ENCODE data around the gene GPR137B. TPM values are rescaled to one million over a fixed set of nuclear protein-coding genes. Genes with fewer than 3 reads are reported as not detected.

The GPR137B gene
- total and polyA plus RNA-seq, 2 of the 13 experiments (the other 11 are each of a cell fraction or from before 2014, with no cell fraction given), result 0.31 to 0.41 TPM

DNA sequence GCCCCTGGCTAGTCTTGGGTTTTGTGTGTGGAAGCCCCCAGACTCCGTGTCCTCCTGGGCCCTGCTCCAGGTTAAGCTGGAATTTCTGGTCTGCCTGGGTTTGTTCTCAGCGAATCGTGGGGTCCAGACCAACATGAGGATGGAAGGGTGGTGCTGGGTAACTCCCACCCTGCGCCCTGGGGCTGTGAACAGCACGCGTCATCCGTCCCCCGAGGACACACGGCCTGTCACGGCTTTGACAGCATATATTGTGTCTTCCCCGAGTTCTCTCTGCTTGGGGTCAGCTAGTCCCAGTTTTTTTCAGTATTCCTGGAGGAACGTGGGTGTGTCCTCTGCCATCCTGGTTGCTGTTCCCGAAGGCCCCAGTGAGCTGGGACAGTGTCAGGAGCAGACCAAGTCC is 11.8 kb downstream of the GPR137B start:
- POLR2A ChIA-PET, result no interaction called here
- TF ChIP-seq NFAT5 (CRISPR knock-in tag; IDR thresholded peaks at IDR 0.05), result no peak
- TF ChIP-seq SNAPC4 (CRISPR knock-in tag; IDR thresholded peaks at IDR 0.05), result no peak
- no peak for TF ChIP-seq HNRNPUL1 (IDR thresholded peaks at IDR 0.05; ENCODE audit: low read depth, low read length)
- no peak for TF ChIP-seq MAZ (IDR thresholded peaks at IDR 0.05; ENCODE audit: borderline replicate concordance, low read depth, low read length)
- no peak for TF ChIP-seq MAZ (CRISPR knock-in tag; IDR thresholded peaks at IDR 0.05; ENCODE audit: low read depth)
- no peak for TF ChIP-seq ZIK1 (CRISPR knock-in tag; IDR thresholded peaks at IDR 0.05; ENCODE audit: borderline replicate concordance, low read depth)
- TF ChIP-seq TBX3 (IDR thresholded peaks at IDR 0.05; ENCODE audit: borderline replicate concordance), result no peak
- TF ChIP-seq, protein P1, sequence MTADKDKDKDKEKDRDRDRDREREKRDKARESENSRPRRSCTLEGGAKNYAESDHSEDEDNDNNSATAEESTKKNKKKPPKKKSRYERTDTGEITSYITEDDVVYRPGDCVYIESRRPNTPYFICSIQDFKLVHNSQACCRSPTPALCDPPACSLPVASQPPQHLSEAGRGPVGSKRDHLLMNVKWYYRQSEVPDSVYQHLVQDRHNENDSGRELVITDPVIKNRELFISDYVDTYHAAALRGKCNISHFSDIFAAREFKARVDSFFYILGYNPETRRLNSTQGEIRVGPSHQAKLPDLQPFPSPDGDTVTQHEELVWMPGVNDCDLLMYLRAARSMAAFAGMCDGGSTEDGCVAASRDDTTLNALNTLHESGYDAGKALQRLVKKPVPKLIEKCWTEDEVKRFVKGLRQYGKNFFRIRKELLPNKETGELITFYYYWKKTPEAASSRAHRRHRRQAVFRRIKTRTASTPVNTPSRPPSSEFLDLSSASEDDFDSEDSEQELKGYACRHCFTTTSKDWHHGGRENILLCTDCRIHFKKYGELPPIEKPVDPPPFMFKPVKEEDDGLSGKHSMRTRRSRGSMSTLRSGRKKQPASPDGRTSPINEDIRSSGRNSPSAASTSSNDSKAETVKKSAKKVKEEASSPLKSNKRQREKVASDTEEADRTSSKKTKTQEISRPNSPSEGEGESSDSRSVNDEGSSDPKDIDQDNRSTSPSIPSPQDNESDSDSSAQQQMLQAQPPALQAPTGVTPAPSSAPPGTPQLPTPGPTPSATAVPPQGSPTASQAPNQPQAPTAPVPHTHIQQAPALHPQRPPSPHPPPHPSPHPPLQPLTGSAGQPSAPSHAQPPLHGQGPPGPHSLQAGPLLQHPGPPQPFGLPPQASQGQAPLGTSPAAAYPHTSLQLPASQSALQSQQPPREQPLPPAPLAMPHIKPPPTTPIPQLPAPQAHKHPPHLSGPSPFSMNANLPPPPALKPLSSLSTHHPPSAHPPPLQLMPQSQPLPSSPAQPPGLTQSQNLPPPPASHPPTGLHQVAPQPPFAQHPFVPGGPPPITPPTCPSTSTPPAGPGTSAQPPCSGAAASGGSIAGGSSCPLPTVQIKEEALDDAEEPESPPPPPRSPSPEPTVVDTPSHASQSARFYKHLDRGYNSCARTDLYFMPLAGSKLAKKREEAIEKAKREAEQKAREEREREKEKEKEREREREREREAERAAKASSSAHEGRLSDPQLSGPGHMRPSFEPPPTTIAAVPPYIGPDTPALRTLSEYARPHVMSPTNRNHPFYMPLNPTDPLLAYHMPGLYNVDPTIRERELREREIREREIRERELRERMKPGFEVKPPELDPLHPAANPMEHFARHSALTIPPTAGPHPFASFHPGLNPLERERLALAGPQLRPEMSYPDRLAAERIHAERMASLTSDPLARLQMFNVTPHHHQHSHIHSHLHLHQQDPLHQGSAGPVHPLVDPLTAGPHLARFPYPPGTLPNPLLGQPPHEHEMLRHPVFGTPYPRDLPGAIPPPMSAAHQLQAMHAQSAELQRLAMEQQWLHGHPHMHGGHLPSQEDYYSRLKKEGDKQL (CRISPR knock-in tag; IDR thresholded peaks at IDR 0.05; ENCODE audit: low read depth), result no peak
- TF ChIP-seq ZNF564 (CRISPR knock-in tag; IDR thresholded peaks at IDR 0.05), result no peak

More for the DNA sequence above, 11.8 kb downstream of the GPR137B start:
- Histone ChIP-seq H3K27ac (ENCODE audit: extremely low read length, insufficient read depth, low read length) (no peak overlapping the region), H3K4me3 (replicated peaks in 1 of 3; ENCODE audit: insufficient read depth in 1 of 3, low read depth in 2 of 3, low read length in 3 of 3) (no peak overlapping the region), H3K36me3 (replicated peaks in 1 of 2; ENCODE audit: control insufficient read depth in 1 of 2, insufficient read depth in 2 of 2, low read length in 2 of 2) (no peaks in the 10 kb centered on the region), H3K9ac (ENCODE audit: insufficient read depth, low read depth, low read length) (no peak overlapping the region), H3K27me3 (ENCODE audit: control insufficient read depth in 1 of 2, insufficient read depth in 2 of 2, low read length in 2 of 2) (peaks cover 0 to 3% of the 10 kb centered on the region in 2 experiments; a peak in 2 of 5 replicates), H3K79me2 (ENCODE audit: insufficient read depth, low read length) (no peaks in the 10 kb centered on the region), H4K20me1 (ENCODE audit: insufficient read depth, low read length) (no peaks in the 10 kb centered on the region), H2AFZ (ENCODE audit: low read length) (no peak overlapping the region), H3K4me1 (ENCODE audit: insufficient read depth, low read length) (0 out of 2 replicates have a peak, but pooled peaks cover 1% of the 10 kb centered on the region), H3K9me3 (ENCODE audit: low read length) (no peaks in the 10 kb centered on the region), H3K4me2 (ENCODE audit: low read depth, low read length) (no peak overlapping the region)
- WGBS (ENCODE audit: low lambda C conversion rate), result no CpG with 5 or more reads among the region's 13 CpGs
- no peak for FAIRE-seq
- ATAC-seq, result no peak
- CTCF ChIA-PET (ENCODE audit: low intra/inter-chr PET ratio, low total read pairs), result no interaction called here
- in situ Hi-C loops (cut with HindIII; ENCODE audit: extremely low pct_ligation_motif_present, low pct_unique_long_range_greater_than_20kb) (no loop called here), intact Hi-C loops (cut with micrococcal nuclease; ENCODE audit: unreplicated experiment) (no loop called here)
- DNase-seq (ENCODE audit: low spot score), result no peak
- BruUV-seq (replicated peaks), result no TSS peak

All from HepG2 (cell line).